Nephron progenitor cell (in vitro differentiated cells): ENCODE results near the gene MKRN2.
A peak's percentile ranks its signal among the peaks of the same experiment; 100 is the strongest.

Experiments
- DNase-seq: peaks from one replicate; pipeline ENCODE4 v3.0.0; 2021
- H3K27ac Mint-ChIP-seq: 2 replicates; pipeline ENCODE4 v1.8.0; 2021; ENCODE audit warnings: mild to moderate bottlenecking, moderate library complexity, mixed read lengths
- H3K27me3 Mint-ChIP-seq: 2 replicates; pipeline ENCODE4 v1.8.0; 2021; ENCODE audit warnings: mild to moderate bottlenecking, low read depth, mixed read lengths; ENCODE audit not compliant: poor library complexity
- H3K36me3 Mint-ChIP-seq: 2 replicates; pipeline ENCODE4 v1.8.0; 2021; ENCODE audit warnings: low read depth, mixed read lengths
- H3K4me1 Mint-ChIP-seq: 2 replicates; pipeline ENCODE4 v1.8.0; 2021; ENCODE audit warnings: mixed read lengths
- H3K4me3 Mint-ChIP-seq: 2 replicates; pipeline ENCODE4 v1.8.0; 2021; ENCODE audit warnings: mild to moderate bottlenecking, moderate library complexity, mixed read lengths
- H3K9me3 Mint-ChIP-seq: 2 replicates; pipeline ENCODE4 v1.8.0; 2021; ENCODE audit warnings: mild to moderate bottlenecking, moderate library complexity, mixed read lengths
- TF ChIP-seq, protein P1 (sequence below): fragments of 200-600 bp; sonication (generic); IDR thresholded peaks from 2 replicates; pipeline ENCODE4 v1.5.0; 2021; ENCODE audit warnings: antibody characterized with exemption

MKRN2 gene, protein sequence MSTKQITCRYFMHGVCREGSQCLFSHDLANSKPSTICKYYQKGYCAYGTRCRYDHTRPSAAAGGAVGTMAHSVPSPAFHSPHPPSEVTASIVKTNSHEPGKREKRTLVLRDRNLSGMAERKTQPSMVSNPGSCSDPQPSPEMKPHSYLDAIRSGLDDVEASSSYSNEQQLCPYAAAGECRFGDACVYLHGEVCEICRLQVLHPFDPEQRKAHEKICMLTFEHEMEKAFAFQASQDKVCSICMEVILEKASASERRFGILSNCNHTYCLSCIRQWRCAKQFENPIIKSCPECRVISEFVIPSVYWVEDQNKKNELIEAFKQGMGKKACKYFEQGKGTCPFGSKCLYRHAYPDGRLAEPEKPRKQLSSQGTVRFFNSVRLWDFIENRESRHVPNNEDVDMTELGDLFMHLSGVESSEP

GRCh38 chr3:12556690-12557472, at the start of gene MKRN2:
Gene MKRN2 (plus strand): TSS chr3:12557087. CDS start chr3:12557151, 64 bp downstream.
- H3K36me3 Mint-ChIP-seq: no peaks in the 10 kb centered on the region
- peaks cover 30% of the 10 kb centered on the region for H3K27me3 Mint-ChIP-seq
- H3K9me3 Mint-ChIP-seq: no peaks in the 10 kb centered on the region
- peak within 1 kb of the TSS; percentile 88 for H3K4me3 Mint-ChIP-seq
- H3K27ac Mint-ChIP-seq: peak within 1 kb of the TSS; percentile 96
- H3K4me1 Mint-ChIP-seq: peaks cover 47% of the 10 kb centered on the region
- TF ChIP-seq, protein P1, sequence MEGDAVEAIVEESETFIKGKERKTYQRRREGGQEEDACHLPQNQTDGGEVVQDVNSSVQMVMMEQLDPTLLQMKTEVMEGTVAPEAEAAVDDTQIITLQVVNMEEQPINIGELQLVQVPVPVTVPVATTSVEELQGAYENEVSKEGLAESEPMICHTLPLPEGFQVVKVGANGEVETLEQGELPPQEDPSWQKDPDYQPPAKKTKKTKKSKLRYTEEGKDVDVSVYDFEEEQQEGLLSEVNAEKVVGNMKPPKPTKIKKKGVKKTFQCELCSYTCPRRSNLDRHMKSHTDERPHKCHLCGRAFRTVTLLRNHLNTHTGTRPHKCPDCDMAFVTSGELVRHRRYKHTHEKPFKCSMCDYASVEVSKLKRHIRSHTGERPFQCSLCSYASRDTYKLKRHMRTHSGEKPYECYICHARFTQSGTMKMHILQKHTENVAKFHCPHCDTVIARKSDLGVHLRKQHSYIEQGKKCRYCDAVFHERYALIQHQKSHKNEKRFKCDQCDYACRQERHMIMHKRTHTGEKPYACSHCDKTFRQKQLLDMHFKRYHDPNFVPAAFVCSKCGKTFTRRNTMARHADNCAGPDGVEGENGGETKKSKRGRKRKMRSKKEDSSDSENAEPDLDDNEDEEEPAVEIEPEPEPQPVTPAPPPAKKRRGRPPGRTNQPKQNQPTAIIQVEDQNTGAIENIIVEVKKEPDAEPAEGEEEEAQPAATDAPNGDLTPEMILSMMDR: no peak
- DNase-seq: peak; percentile 88

- peaks cover 51% of the 10 kb centered on the region for H3K36me3 Mint-ChIP-seq
- TF ChIP-seq, protein P1: no peak
- H3K4me1 Mint-ChIP-seq: peaks cover 31% of the 10 kb centered on the region
- H3K27me3 Mint-ChIP-seq: peaks cover 2% of the 10 kb centered on the region
- no peaks in the 10 kb centered on the region for H3K9me3 Mint-ChIP-seq
- peak; percentile 15 for DNase-seq
- H3K27ac Mint-ChIP-seq: peak overlapping the region; percentile 74
- H3K4me3 Mint-ChIP-seq: no peak overlapping the region
These were observed 49.2 kb upstream of the MKRN2 start for GRCh38 chr3:12507591-12508281.

GRCh38 chr3:12508291-12508700, 48.6 kb upstream of the MKRN2 start:
- DNase-seq: no peak
- Mint-ChIP-seq H3K36me3 (peaks cover 49% of the 10 kb centered on the region), H3K4me3 (no peak overlapping the region), H3K27me3 (peaks cover 2% of the 10 kb centered on the region), H3K9me3 (no peaks in the 10 kb centered on the region), H3K4me1 (peaks cover 31% of the 10 kb centered on the region), H3K27ac (peak overlapping the region; percentile 74)
- TF ChIP-seq, protein P1: no peak

DNA sequence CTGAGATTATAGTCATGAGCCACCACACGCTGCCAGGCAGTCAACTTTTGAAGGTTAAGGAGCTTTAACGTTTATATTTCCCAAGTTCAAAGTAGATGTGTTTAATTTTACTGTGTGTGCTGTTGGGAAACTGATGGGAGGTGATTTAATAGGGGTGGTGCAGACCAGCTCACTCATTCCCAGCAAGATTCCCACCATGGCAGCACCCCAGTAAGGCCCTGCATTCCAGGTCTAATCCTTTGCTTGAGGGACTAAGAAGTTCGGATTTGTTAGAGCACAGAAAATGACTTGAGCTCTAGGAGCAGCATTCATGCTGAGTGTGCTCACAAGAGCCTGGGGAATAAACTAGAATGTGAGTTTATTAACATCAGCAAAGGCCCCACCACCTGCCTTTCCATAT, 47.4 kb upstream of the MKRN2 start:
- peaks cover 47% of the 10 kb centered on the region for H3K36me3 Mint-ChIP-seq
- H3K9me3 Mint-ChIP-seq: no peaks in the 10 kb centered on the region
- no peak for DNase-seq
- peaks cover 2% of the 10 kb centered on the region for H3K27me3 Mint-ChIP-seq
- TF ChIP-seq, protein P1: no peak
- peaks cover 36% of the 10 kb centered on the region for H3K4me1 Mint-ChIP-seq
- no peak overlapping the region for H3K27ac Mint-ChIP-seq
- H3K4me3 Mint-ChIP-seq: no peak overlapping the region

DNA sequence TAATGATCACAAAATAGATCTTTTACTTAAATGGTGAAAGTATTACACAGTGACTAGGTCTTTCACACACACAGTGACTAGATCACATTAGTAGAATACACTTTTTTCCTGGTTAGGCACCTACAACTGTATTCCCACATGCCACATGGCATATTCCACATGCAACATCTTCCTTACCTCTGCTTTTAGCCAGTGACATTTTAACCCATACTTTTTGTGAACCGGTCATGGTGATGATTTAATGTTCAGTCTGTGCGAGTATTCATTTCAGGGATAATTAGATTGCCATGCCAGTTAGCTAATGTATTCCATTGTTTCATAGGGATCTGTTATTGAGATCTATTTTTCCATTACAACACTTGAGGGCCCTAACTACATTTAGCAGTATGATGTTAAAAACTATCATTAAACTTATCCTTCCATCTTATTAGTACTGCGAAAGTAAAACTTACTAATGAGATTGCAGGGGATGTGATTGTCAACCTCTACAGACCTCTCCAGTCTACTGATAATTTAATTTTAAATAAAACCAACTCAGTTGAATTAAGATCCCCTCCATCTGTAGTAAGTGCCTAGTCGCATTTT, 44.3 kb upstream of the MKRN2 start:
- peaks cover 35% of the 10 kb centered on the region for H3K4me1 Mint-ChIP-seq
- H3K27ac Mint-ChIP-seq: no peak overlapping the region
- TF ChIP-seq, protein P1: no peak
- H3K4me3 Mint-ChIP-seq: no peak overlapping the region
- peaks cover 46% of the 10 kb centered on the region for H3K36me3 Mint-ChIP-seq
- no peaks in the 10 kb centered on the region for H3K9me3 Mint-ChIP-seq
- H3K27me3 Mint-ChIP-seq: peaks cover 2% of the 10 kb centered on the region
- no peak for DNase-seq
